Astrocyte (in vitro differentiated cells and primary cell): Measurements from ENCODE around the gene ZC3H12D.

Source experiments
- CTCF ChIP-seq: IDR thresholded peaks from 2 replicates; pipeline ENCODE4 v1.5.1; 2011; ENCODE audit warnings: low read depth, mild to moderate bottlenecking, inconsistent platforms, low read length, moderate library complexity; ENCODE audit not compliant: insufficient read depth
- EZH2 ChIP-seq: IDR thresholded peaks from 2 replicates; pipeline ENCODE4 v1.6.1; 2012; ENCODE audit warnings: mild to moderate bottlenecking, low read length, inconsistent platforms; ENCODE audit not compliant: insufficient read depth

GRCh38 chr6:149450679-149451375 is 34.0 kb downstream of the ZC3H12D start:
- no peak for TF ChIP-seq CTCF
- TF ChIP-seq EZH2: peak; percentile 67
